GM18526 (cell line): Measurements from ENCODE around the gene ZNF366.

Source experiments
- POLR2A ChIP-seq: IDR thresholded peaks from 3 replicates; pipeline ENCODE4 v1.6.1; 2011; ENCODE audit not compliant: insufficient read length; ENCODE audit errors: extremely low read depth

Gene ZNF366

DNA sequence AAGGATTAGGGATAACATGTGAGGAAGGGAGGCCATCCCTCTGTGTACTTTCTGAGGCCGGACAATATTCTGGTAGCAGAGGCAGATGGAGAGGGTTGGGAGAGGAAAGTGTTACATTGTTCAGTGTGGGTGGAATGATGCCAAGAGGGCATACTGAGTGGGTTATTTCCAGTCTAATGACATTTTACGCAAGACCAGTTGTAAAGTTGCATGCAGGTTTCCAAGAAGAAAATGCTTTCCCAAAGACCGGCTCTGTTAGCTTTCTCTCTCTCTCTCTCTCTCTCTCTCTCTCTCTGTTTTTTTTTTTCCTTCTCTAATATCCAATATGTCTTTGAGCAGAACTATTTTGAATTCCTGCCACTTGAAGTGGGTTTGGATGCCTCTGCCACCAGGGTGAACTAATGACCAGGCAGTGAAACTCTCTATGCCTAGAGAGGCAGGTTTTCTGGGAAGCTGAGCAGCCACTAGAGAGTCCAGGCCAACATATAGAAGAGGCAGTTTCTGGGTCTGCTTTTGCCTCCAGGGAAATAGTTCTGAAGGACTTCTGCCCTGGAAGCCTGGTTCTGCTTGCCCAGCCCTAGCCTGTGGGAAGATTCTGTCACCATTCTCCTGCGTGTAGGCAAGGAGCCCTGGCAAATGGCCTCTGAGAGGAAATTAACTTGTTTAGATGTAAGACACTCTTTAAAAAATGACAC lies 24.4 kb upstream of the ZNF366 start:
- TF ChIP-seq POLR2A: no peak

DNA sequence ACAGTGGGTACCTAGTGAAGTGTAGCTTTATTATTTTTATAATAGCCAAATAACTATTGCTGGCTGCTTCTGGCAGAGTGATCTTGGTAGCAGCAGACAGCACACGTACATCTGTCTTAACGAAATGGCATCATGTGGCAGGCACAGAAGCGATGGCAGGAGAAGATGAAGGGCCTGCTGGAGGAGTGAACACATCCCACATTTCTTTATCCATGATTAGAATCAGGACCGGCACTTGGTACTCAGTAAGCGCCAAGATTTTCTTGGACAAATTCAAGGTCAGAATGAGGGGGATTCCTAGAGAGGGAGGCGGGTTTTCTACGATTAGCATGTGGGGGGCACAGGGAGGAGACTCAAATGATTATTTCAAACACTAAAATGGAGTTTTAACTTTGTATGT lies 23.0 kb upstream of the ZNF366 start:
- no peak for TF ChIP-seq POLR2A

DNA sequence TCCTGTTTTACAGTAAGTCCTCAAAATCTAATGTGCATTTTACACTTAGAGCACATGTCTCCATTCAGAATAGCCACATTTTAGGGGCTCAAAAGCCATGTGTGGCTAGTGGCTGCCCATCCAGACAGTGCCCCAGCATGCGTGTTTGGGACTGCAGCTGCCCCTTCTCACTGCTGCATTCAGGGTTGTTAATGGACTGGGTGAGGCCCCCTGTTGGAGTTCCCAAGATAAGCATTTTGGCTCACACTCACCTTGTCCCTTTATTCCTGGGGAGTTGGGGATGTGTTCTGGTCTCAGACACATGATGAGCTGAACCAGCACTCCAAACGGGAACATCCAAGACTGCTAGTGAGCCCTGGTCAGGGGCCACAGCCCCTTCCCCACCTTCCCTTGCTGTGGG lies 22.2 kb upstream of the ZNF366 start:
- no peak for TF ChIP-seq POLR2A

DNA sequence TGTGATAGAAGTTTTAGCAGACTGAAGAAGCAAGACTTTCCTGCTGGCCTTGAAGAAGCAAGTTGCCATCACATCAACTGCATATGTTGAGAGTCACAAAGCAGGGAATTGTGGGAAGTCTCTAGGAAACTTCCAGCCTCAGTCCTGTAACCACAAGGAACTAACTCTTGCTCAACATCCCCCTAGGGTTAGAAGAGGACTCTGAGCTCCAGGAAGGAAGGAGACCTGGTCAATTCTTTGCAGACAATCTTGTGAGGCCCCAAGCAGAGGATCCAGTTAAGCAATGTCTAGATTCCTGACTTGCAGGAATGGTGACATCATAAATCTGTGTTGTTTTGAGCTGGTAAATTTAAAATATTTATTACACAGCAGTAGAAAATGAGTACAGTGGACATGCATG lies 18.6 kb upstream of the ZNF366 start:
- TF ChIP-seq POLR2A: no peak

DNA sequence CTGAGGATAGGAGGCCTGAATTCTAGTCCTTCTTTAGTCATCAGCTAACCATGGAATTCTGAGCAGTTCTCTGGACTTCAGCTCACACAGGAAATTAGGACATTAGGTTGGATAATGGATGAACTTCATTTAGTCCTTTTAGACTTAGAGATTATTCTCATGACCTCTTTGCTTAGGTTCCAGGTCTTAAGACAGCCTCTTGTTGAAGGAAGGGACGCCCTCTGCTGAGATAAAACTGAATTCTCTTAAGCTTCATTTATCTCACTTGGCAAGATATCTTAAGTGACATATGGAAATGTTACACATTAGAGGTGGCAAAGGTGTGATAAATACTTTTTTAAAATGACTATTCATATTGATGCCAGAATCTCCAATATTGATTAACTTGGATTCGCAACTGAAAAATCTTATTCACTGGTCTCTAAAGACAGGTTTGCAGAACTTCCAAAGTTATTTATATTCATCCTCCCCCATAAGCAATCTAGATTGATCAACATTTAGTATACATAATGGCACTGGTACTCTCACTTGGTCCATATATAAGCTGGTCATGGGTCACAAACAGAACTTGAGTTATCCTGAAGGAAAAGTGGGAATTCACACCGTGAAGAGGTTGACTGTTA lies 16.9 kb upstream of the ZNF366 start:
- no peak for TF ChIP-seq POLR2A

DNA sequence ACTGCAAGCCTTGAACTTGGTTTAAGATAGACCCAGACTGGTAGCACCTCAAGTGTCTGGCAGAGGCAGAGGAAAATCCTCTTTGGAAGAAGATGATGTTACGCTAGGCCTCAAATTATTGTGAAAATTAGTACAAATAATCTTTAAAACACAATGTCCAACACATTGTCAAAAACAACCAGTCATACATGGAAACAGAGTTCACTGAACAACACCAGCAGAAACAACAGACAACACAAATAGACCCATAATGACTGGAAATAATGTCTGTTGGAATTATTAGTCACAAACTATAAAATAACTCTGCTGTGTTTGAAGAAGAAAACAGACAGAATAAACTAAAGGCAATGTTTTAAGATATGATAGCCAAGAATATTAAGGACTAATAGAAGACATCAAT lies 15.4 kb upstream of the ZNF366 start:
- TF ChIP-seq POLR2A: no peak

DNA sequence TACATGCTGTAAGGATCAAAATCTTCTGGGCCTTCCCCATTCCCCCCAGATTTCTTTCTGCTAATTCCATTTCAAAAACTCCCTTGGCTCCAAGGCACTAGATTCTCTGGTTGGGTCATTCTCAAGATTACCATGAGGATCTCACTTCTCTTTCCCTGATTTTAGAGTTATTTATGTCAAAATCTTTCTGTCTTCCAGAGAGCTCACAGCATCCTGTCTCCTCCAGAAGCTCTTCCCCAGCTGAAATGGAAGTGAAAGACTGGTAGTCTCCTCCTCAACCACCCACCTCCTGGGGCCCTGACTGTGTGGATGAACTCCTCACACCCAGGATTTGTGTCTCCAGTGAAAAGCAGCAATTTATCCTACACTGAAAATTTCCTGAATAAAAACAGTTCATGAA lies 11.9 kb upstream of the ZNF366 start:
- TF ChIP-seq POLR2A: no peak

DNA sequence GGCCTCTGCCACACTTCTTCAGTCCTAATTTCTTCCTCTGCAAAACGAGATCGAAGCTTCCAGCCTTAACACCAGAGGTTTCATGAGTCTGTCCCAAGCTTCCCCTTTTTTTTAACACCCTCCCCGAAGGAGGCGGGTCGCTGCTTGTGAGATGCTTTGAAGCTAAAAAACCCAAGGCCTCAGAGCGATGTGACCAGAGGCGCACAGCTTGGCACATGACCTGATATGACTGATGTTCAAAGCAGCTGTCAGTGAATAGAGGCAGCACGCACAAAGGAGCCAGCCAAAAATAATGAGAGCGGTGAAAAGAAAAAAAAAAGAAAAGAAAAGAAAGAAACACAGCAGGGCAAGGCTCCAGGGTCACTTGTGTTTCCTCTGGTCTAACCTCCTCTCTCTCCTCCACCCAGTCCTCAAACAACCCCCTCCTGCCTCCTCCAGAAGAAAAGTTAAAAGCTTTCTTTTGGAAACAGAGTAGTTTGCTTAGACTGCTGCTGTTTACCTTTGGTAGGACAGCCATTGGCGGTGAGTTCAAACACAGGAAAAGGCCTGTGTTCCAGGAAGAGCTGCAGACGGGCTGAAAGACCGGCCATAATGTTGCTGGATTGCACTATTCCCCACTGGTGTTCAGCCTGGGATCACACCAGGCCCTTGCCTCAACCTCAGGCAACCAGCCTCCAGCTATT lies 10.9 kb upstream of the ZNF366 start:
- no peak for TF ChIP-seq POLR2A

DNA sequence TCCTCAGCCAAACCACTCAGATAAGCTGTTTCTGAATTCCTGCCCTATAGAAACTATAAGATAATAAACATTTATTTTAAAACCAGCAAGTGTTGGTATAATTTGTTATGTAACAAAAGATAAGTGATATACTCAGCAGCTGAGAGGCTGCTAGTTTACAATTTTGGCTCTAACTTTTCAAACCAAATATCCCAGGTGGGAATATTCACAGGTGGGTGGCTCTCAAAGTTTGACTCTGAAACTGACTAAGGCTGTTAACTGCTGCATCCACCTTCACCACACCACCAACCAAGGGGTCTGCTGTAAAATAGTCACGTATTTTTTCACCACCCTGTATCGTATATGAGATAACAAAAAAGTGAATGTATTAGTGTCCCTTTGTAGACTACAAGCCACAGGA lies 9.7 kb upstream of the ZNF366 start:
- no peak for TF ChIP-seq POLR2A

DNA sequence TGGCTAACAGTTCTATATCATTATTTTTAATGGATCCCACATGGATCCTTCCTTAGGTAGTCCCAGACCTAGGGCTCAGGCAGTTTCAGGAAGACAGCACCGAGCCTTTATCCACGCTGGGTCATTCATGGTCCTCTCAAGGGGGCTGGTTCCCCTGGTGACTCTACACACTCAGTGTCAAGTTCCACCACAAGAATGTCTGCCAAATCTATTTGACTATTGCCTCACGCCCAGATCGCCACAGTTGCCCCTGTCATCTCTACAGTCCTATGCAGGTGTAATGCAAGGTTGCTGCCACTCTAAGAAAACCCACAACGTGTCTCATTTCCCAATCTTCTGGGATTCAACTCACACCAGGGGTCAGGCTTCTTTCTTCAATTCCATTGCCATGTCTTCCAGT lies 8.0 kb upstream of the ZNF366 start:
- no peak for TF ChIP-seq POLR2A

DNA sequence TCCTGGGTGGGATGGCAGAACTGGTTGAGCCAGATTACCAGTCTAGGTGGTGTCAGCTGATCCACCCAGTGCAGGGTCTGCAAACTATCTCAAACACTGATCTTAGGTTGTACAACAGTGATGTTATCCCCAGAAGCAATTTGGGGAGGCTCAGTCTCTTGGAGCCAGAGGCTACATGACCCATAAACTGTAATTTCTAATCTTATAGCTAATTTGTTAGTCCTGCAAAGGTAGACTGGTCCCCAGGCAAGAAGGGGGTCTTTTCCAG lies 5.3 kb upstream of the ZNF366 start:
- TF ChIP-seq POLR2A: no peak

DNA sequence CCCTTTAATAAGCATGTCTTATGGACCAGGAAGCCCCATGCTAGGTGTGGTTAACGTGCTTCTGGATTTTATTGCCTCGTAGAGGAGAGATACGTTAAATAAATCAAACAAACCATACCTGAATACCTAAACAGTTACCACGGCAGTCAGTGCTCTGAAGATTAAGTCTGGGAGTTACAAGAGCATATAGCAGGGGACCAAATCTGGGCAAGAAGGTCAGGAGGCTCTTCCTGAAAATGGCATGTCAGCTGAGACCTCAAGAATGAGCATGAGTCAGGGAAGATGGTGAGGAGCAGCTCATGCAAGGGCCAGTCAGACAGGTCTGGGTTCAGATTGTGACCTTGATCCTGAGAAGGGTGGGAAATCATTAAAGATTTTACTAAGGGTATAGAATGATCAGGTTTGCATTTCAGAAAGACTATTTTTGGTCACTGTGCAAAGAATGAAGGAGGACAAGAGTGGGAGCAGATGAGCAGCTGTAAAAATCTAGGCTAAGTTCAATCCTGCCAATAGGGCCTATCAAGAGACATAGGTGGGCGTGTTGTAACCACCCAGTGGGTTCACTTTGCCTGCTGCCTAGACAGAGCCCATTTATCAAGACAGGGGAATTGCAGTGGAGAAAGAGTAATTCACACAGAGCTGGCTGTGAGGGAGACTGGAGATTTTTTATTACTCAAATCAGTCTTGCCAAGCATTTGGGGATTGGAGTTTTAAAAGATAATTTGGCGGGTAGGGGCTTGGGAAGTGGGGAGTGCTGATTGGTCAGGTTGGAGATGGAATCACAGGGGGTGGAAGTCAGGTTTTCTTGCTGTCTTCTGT lies 4.8 kb upstream of the ZNF366 start:
- TF ChIP-seq POLR2A: no peak

DNA sequence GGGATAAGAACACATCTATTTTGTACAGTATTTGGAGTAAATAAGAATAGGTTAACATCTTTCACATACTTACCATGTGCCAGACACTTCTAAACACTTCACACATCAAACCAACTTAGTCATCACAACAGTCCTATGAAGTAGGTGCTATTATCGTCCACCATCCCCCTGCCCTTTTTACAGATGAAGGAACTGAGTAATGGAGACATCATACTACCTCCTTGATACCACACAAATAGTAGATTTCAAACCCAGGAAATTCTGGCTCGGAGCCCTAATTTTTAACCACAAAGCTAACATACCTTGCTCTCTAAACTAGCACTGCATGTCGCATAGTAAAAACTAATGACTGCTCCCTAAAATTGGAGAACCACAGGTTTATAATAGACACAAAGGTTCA lies 4.2 kb upstream of the ZNF366 start:
- no peak for TF ChIP-seq POLR2A

DNA sequence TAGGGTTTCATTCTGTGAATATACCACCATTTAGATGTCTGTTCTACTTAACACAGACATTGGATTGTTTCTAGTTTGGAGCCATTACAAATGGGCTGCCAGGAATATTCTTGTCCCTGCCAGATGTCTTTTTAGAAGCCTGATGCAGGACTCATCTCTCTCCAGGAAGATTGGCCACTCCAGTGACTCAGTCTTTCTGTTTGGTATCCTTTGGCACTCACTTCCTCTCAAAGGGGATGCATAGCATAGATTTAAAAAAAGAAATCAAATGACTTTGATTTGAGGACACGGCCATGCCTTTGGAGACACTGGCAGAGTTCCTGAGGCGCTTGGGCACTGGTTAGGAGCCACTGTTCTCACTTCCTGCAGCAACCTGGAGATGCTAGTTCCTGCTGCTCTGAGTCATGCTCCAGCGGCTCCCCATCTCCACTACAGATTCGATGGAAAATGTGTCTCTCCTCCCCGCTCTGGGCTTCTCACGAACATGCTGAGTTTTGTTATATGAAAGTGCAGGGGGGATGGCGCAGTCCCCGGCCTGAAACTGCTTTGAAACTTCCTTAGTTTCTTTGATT lies 3.5 kb upstream of the ZNF366 start:
- no peak for TF ChIP-seq POLR2A

DNA sequence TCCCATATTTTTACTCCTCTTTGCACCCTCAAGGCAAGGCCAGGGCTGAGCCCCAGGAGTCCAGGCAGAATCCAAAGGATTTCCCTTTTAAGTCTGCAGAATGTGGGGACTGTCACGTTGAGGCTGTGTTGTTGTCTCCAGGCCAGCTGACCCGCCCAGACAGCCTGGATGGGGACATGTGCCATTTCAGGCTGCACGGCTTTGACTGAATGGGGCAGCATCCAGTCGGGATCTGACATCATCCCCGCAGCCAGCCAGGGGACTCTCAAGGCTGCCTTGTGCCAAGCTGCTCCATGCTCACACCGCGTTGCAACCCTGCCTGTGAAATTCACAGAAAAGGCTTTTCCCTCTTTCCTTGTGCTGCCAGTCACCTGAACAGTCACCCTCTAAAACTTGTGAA lies 2.2 kb upstream of the ZNF366 start:
- TF ChIP-seq POLR2A: no peak
